Testis (tissue), 3 donors: ENCODE data around the gene GRM8. TPM values are rescaled to one million over a fixed set of nuclear protein-coding genes. Genes with fewer than 3 reads are reported as not detected.

ENCODE experiments used
- DNase-seq: peaks from one replicate; pipeline ENCODE4 v3.0.0-alpha.2; 2019
- H3K27ac ChIP-seq, 2 donors: fragments of 200-600 bp; sonication (generic); one replicate each; pipeline ENCODE4 v1.5.1; 2019
- H3K27me3 ChIP-seq: fragments of 200-600 bp; sonication (generic); one replicate; pipeline ENCODE4 v1.5.1; 2019
- H3K36me3 ChIP-seq: fragments of 200-600 bp; sonication (generic); one replicate; pipeline ENCODE4 v1.5.1; 2017; ENCODE audit warnings: low read depth; ENCODE audit errors: missing control alignments
- H3K4me1 ChIP-seq: fragments of 200-600 bp; sonication (generic); one replicate; pipeline ENCODE4 v1.5.1; 2019
- H3K4me3 ChIP-seq, 2 donors: fragments of 200-600 bp; sonication (generic); one replicate each; pipeline ENCODE4 v1.5.1; 2017 to 2019
- H3K9me3 ChIP-seq: fragments of 200-600 bp; sonication (generic); one replicate; pipeline ENCODE4 v1.5.1; 2017
- CTCF ChIP-seq, 3 experiments: fragments of 450-650 bp in 2 of 3; fragments of 200-600 bp in 1 of 3; sonication (generic) in 1 of 3; IDR thresholded peaks; one replicate each; pipeline ENCODE4 v1.5.1; 2016 to 2019; ENCODE audit warnings: antibody characterized with exemption in 3 of 3, mild to moderate bottlenecking in 2 of 3, moderate library complexity in 1 of 3
- POLR2A ChIP-seq: fragments of 450-650 bp; IDR thresholded peaks from one replicate; pipeline ENCODE4 v1.6.1; 2017; ENCODE audit warnings: antibody characterized with exemption, mild to moderate bottlenecking, moderate library complexity
- WGBS, 2 donors: methylation state at CpG; one replicate each; pipeline ENCODE4 v1.1.5; 2018; 5-methylcytosine and 5-hydroxymethylcytosine counted together
- intact Hi-C: fragments of 100-400 bp; cut with DNase I; formaldehyde crosslinking; loops from one replicate; pipeline ENCODE4 v1.15.1; 2023; ENCODE audit warnings: low total_unique reads
- polyA plus RNA-seq: library from polyadenylated mRNA; stranded (reverse); fragments of 350-450 nt; fragmentation: Illumina TruSeq; extraction: RNeasy Lipid Tissue Mini Kit (QIAGEN cat#74804); gene quantifications from one replicate; pipeline ENCODE4 v1.2.3, GENCODE V29; 2014; ENCODE audit warnings: low read depth, low replicate concordance; ENCODE audit not compliant: insufficient read depth
- total RNA-seq, 2 donors: library from RNA; depleted of rRNA; stranded (reverse); fragments of >200 nt; gene quantifications; one replicate each; pipeline ENCODE4 v1.2.3, GENCODE V29; 2016

Gene GRM8
- total and polyA plus RNA-seq, 3 donors from 2014 or later = 7.1 to 8.2 (median 7.1) TPM

GRCh38 chr7:126979722-126980121 is 273.0 kb downstream of the GRM8 start:
- intact Hi-C loops = no loop called here

GRCh38 chr7:126978865-126979264 is 273.9 kb downstream of the GRM8 start:
- DNase-seq = no peak
- no peak overlapping the region for H3K4me3 ChIP-seq
- 63 to 78% methylated on average over 3 of the region's 3 CpGs for WGBS, 2 donors
- no peaks in the 10 kb centered on the region for H3K27me3 ChIP-seq
- H3K9me3 ChIP-seq = no peaks in the 10 kb centered on the region
- intact Hi-C loops = no loop called here
- TF ChIP-seq POLR2A (no peak), CTCF (IDR thresholded peaks at IDR 0.05) (no peak)
- H3K4me1 ChIP-seq = no peaks in the 10 kb centered on the region
- H3K36me3 ChIP-seq = no peaks in the 10 kb centered on the region
- no peak overlapping the region for H3K27ac ChIP-seq

More at GRCh38 chr7:126979722-126980121, 273.0 kb downstream of the GRM8 start:
- TF ChIP-seq POLR2A = no peak
- no peak for TF ChIP-seq CTCF (IDR thresholded peaks at IDR 0.05)
- H3K36me3 ChIP-seq = no peaks in the 10 kb centered on the region
- no peaks in the 10 kb centered on the region for H3K27me3 ChIP-seq
- no peak overlapping the region for H3K4me3 ChIP-seq
- H3K9me3 ChIP-seq = no peaks in the 10 kb centered on the region
- no peak for DNase-seq
- no peaks in the 10 kb centered on the region for H3K4me1 ChIP-seq
- 72 to 81% methylated on average over 2 of the region's 2 CpGs for WGBS, 2 donors
- no peak overlapping the region for H3K27ac ChIP-seq

- H3K9me3 ChIP-seq = no peaks in the 10 kb centered on the region
- no peak for TF ChIP-seq POLR2A
- no peak overlapping the region for H3K4me3 ChIP-seq
- no peaks in the 10 kb centered on the region for H3K27me3 ChIP-seq
- DNase-seq = no peak
- H3K4me1 ChIP-seq = no peaks in the 10 kb centered on the region
- H3K27ac ChIP-seq = no peak overlapping the region
- intact Hi-C loops = no loop called here
- H3K36me3 ChIP-seq = no peaks in the 10 kb centered on the region
These were observed 279.7 kb downstream of the GRM8 start for GRCh38 chr7:126973066-126973465.

GRCh38 chr7:126972571-126972970 is 280.2 kb downstream of the GRM8 start:
- Histone ChIP-seq H3K27ac (no peak overlapping the region), H3K4me1 (no peaks in the 10 kb centered on the region), H3K27me3 (no peaks in the 10 kb centered on the region), H3K4me3 (no peak overlapping the region), H3K9me3 (no peaks in the 10 kb centered on the region), H3K36me3 (no peaks in the 10 kb centered on the region)
- no peak for TF ChIP-seq CTCF (IDR thresholded peaks at IDR 0.05)
- TF ChIP-seq POLR2A = no peak
- no peak for DNase-seq
- WGBS, 2 donors = 83 to 86% methylated on average over 1 of the region's 1 CpG
- intact Hi-C loops = no loop called here

- Histone ChIP-seq H3K27ac (no peak overlapping the region), H3K9me3 (no peaks in the 10 kb centered on the region), H3K27me3 (no peaks in the 10 kb centered on the region), H3K4me1 (no peaks in the 10 kb centered on the region), H3K4me3 (no peak overlapping the region), H3K36me3 (no peaks in the 10 kb centered on the region)
- intact Hi-C loops = no loop called here
- no peak for DNase-seq
- TF ChIP-seq CTCF (IDR thresholded peaks at IDR 0.05) = no peak
- no peak for TF ChIP-seq POLR2A
These were observed 293.1 kb downstream of the GRM8 start for GRCh38 chr7:126959649-126960048.
